Measurements from ENCODE around the gene SYT1. TPM values are rescaled to one million over a fixed set of nuclear protein-coding genes. Genes with fewer than 3 reads are reported as not detected.

The SYT1 gene
- total RNA-seq, 2 donors from 2014 or later, result 1.0 to 22.7 TPM

GRCh38 chr12:78886719-78887407 lies 22.3 kb downstream of the SYT1 start:
- intact Hi-C loops (cut with DNase I), result no loop called here
- H3K4me1 ChIP-seq, result no peaks in the 10 kb centered on the region
- no peak overlapping the region for H3K4me3 ChIP-seq
- H3K9me3 ChIP-seq, result no peaks in the 10 kb centered on the region
- 62 to 71% methylated on average over 7 of the region's 7 CpGs for WGBS, 2 donors
- no peak for ATAC-seq
- TF ChIP-seq, protein P1, sequence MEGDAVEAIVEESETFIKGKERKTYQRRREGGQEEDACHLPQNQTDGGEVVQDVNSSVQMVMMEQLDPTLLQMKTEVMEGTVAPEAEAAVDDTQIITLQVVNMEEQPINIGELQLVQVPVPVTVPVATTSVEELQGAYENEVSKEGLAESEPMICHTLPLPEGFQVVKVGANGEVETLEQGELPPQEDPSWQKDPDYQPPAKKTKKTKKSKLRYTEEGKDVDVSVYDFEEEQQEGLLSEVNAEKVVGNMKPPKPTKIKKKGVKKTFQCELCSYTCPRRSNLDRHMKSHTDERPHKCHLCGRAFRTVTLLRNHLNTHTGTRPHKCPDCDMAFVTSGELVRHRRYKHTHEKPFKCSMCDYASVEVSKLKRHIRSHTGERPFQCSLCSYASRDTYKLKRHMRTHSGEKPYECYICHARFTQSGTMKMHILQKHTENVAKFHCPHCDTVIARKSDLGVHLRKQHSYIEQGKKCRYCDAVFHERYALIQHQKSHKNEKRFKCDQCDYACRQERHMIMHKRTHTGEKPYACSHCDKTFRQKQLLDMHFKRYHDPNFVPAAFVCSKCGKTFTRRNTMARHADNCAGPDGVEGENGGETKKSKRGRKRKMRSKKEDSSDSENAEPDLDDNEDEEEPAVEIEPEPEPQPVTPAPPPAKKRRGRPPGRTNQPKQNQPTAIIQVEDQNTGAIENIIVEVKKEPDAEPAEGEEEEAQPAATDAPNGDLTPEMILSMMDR (IDR thresholded peaks at IDR 0.05), result no peak
- no peak overlapping the region for H3K27ac ChIP-seq
- no peaks in the 10 kb centered on the region for H3K27me3 ChIP-seq
- H3K36me3 ChIP-seq (replicated peaks in 1 of 2; ENCODE audit: insufficient read depth in 1 of 2, low read depth in 2 of 2), result no peaks in the 10 kb centered on the region
- no peak for DNase-seq

DNA sequence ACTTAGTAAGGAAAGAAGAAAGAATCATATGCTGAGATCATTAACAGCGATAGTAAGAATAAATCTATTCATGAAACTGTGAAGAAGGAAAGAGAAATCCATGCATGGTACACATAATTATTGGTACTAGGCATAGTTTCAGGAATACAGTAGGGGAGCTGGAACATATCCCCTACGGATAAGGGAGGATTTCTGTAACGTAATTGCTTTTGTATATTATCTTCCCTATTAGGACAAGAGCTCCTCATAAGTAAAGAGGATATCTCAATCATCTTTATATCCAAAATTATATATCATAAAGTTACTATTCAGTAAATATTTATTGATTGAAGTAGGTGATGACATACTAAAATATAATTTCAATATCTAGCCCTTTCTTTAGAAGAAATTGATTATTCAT lies 22.9 kb downstream of the SYT1 start:
- WGBS, 2 donors, result 64 to 74% methylated on average over 3 of the region's 3 CpGs
- DNase-seq (no peak), ATAC-seq (no peak)
- intact Hi-C loops (cut with DNase I), result no loop called here
- Histone ChIP-seq H3K36me3 (replicated peaks in 1 of 2; ENCODE audit: insufficient read depth in 1 of 2, low read depth in 2 of 2) (no peaks in the 10 kb centered on the region), H3K9me3 (no peaks in the 10 kb centered on the region), H3K27me3 (no peaks in the 10 kb centered on the region), H3K4me3 (no peak overlapping the region), H3K27ac (no peak overlapping the region), H3K4me1 (no peaks in the 10 kb centered on the region)
- no peak for TF ChIP-seq POLR2A (IDR thresholded peaks at IDR 0.05)
- TF ChIP-seq, protein P1 (IDR thresholded peaks at IDR 0.05), result no peak

DNA sequence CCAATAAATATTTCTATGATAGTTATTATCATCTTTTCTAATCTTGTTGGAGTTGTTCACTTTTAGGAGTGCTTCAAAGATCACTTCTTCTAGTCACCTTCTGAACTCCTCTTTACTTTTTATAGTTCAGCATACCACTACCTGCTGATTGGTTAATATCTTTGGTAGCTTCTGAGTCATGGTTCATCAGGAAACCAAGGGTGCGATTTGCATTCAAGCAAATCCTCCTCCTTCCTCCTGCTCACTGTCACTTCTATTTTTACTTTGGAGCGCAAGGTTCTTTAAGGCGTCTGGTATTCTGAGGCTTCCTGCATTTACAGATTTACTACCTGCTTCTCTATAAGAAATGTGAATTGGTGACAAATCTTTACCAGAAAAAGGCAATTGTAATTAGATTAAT lies 24.0 kb downstream of the SYT1 start:
- Histone ChIP-seq H3K36me3 (replicated peaks in 1 of 2; ENCODE audit: insufficient read depth in 1 of 2, low read depth in 2 of 2) (no peaks in the 10 kb centered on the region), H3K4me3 (no peak overlapping the region), H3K4me1 (no peaks in the 10 kb centered on the region), H3K27ac (no peak overlapping the region), H3K9me3 (no peaks in the 10 kb centered on the region), H3K27me3 (no peaks in the 10 kb centered on the region)
- intact Hi-C loops (cut with DNase I), result no loop called here
- DNase-seq (no peak), ATAC-seq (no peak)
- WGBS, 2 donors, result 65 to 79% methylated on average over 3 of the region's 3 CpGs
- TF ChIP-seq, protein P1 (IDR thresholded peaks at IDR 0.05), result no peak
- TF ChIP-seq POLR2A (IDR thresholded peaks at IDR 0.05), result no peak

DNA sequence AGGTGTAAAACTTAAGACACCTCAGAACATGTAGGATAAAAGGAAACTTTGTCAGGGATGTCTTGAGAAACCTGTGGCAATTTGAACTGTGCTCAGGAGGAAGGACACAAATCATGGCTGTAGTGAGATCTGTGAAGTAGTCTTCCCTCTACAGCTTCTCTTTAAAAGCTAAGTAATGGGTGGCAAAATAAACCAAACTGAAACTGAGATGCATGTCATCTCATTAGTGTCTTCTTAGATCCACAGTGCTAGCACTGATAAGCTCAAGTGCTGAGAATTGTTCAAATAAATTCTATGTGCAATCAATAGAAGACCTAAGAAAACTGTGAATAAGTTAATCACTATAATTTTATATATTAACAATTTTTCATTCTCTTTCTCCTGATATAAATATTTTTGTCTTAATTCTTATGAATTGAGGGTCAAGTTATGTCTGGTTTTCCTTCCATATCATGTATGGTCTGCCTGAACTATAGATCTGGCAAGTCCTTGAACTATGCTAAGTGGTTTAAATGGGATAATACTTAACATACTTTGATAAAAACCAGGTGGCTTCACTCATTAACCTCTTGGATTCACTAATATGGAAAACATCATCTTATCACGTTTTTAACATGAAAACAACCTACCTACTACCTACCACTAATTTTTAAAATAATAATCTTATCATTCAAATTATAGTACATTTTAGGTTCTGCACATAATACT lies 27.2 kb downstream of the SYT1 start:
- H3K27ac ChIP-seq, result no peak overlapping the region
- ATAC-seq (no peak), DNase-seq (no peak)
- H3K9me3 ChIP-seq, result no peaks in the 10 kb centered on the region
- TF ChIP-seq, protein P1 (IDR thresholded peaks at IDR 0.05), result no peak
- no peak for TF ChIP-seq POLR2A (IDR thresholded peaks at IDR 0.05)
- no peaks in the 10 kb centered on the region for H3K36me3 ChIP-seq (replicated peaks in 1 of 2; ENCODE audit: insufficient read depth in 1 of 2, low read depth in 2 of 2)
- intact Hi-C loops (cut with DNase I), result no loop called here
- no peaks in the 10 kb centered on the region for H3K27me3 ChIP-seq
- H3K4me1 ChIP-seq, result no peaks in the 10 kb centered on the region
- no peak overlapping the region for H3K4me3 ChIP-seq
- 24 to 28% methylated on average over 1 of the region's 1 CpG for WGBS, 2 donors
